DOHH2 (cell line): ENCODE results near the gene CYFIP2.

Experiments used
- H3F3A ChIP-seq: fragments of 200-600 bp; sonication (generic), shearing (Covaris generic); 2 replicates; pipeline ENCODE4 v1.6.0; 2016; ENCODE audit warnings: antibody characterized with exemption, mild to moderate bottlenecking; ENCODE audit not compliant: control insufficient read depth, insufficient read depth
- H3K27ac ChIP-seq: fragments of 200-600 bp; sonication (generic); 2 replicates; pipeline ENCODE4 v1.5.1; 2014; ENCODE audit warnings: low read depth, mild to moderate bottlenecking, low read length, moderate library complexity
- H3K27me3 ChIP-seq: fragments of 200-600 bp; sonication (generic); 2 replicates; pipeline ENCODE4 v1.6.1; 2014; ENCODE audit warnings: mild to moderate bottlenecking, low read length, mixed read lengths; ENCODE audit not compliant: control insufficient read depth
- H3K36me3 ChIP-seq: fragments of 200-600 bp; sonication (generic); 2 replicates; pipeline ENCODE4 v1.6.1; 2014; ENCODE audit warnings: mild to moderate bottlenecking, low read length, moderate library complexity, mixed read lengths; ENCODE audit not compliant: control insufficient read depth
- H3K4me1 ChIP-seq: fragments of 200-600 bp; sonication (generic); 2 replicates; pipeline ENCODE4 v1.6.1; 2014; ENCODE audit warnings: mild to moderate bottlenecking, low read length, mixed read lengths; ENCODE audit not compliant: control insufficient read depth
- H3K4me2 ChIP-seq: fragments of 200-600 bp; sonication (generic); 2 replicates; pipeline ENCODE4 v1.6.0; 2014; ENCODE audit warnings: mild to moderate bottlenecking, low read length, moderate library complexity
- H3K4me3 ChIP-seq: fragments of 200-600 bp; sonication (generic); 2 replicates; pipeline ENCODE4 v1.5.1; 2014; ENCODE audit warnings: mild to moderate bottlenecking, low read length, mixed read lengths
- H3K79me2 ChIP-seq: fragments of 200-600 bp; sonication (generic); 2 replicates; pipeline ENCODE4 v1.6.1; 2014; ENCODE audit warnings: mild to moderate bottlenecking, low read length, mixed read lengths; ENCODE audit not compliant: control insufficient read depth
- H3K9me2 ChIP-seq: fragments of 200-600 bp; sonication (generic); replicated peaks from 2 replicates; pipeline ENCODE4 v1.6.1; 2014; ENCODE audit warnings: mild to moderate bottlenecking, low read length, mixed read lengths; ENCODE audit not compliant: control insufficient read depth
- H3K9me3 ChIP-seq: fragments of 200-600 bp; sonication (generic); 2 replicates; pipeline ENCODE4 v1.6.1; 2014; ENCODE audit warnings: antibody characterized with exemption, low read length, mixed read lengths; ENCODE audit not compliant: control insufficient read depth, insufficient read depth
- H4K20me1 ChIP-seq: fragments of 200-600 bp; sonication (generic); 2 replicates; pipeline ENCODE4 v1.6.0; 2014; ENCODE audit warnings: low read depth, mild to moderate bottlenecking, antibody characterized with exemption, low read length, moderate library complexity; ENCODE audit not compliant: control insufficient read depth, insufficient read depth
- CTCF ChIP-seq: fragments of 200-600 bp; sonication (generic); IDR thresholded peaks from one replicate; pipeline ENCODE4 v1.5.1; 2014; ENCODE audit warnings: antibody characterized with exemption, mild to moderate bottlenecking, low read depth, low read length; ENCODE audit not compliant: poor library complexity, severe bottlenecking
- EZH2phosphoT487 ChIP-seq: fragments of 200-600 bp; sonication (generic); IDR thresholded peaks from 2 replicates; pipeline ENCODE4 v1.6.1; 2017; ENCODE audit warnings: borderline replicate concordance, mild to moderate bottlenecking, antibody characterized with exemption, low read length, moderate library complexity, mixed read lengths

Gene CYFIP2

GRCh38 chr5:157444224-157444623, 178.3 kb downstream of the CYFIP2 start:
- H3K79me2 ChIP-seq = no peaks in the 10 kb centered on the region
- no peaks in the 10 kb centered on the region for H3K27me3 ChIP-seq
- TF ChIP-seq EZH2phosphoT487 = no peak
- no peak for TF ChIP-seq CTCF
- no peaks in the 10 kb centered on the region for H3K4me1 ChIP-seq
- no peak overlapping the region for H3K4me2 ChIP-seq
- no peak overlapping the region for H3K27ac ChIP-seq
- H3K4me3 ChIP-seq = no peak overlapping the region
- 0 out of 2 replicates have a peak, but pooled peaks cover 2% of the 10 kb centered on the region for H3F3A ChIP-seq
- no peaks in the 10 kb centered on the region for H4K20me1 ChIP-seq
- no peaks in the 10 kb centered on the region for H3K36me3 ChIP-seq
- H3K9me3 ChIP-seq = no peaks in the 10 kb centered on the region
- no peaks in the 10 kb centered on the region for H3K9me2 ChIP-seq
